Lung (tissue), 12 donors: ENCODE results near the gene HCFC1. TPM values are rescaled to one million over a fixed set of nuclear protein-coding genes. Genes with fewer than 3 reads are reported as not detected.

Experiments
- ATAC-seq: fragments of 200-7000 bp; cut with Tn5 transposase; one replicate; pipeline ENCODE4 v1.9.1; 2020; ENCODE audit warnings: moderate number of reproducible peaks; ENCODE audit not compliant: insufficient read depth, low FRiP score
- DNase-seq, 3 donors: peaks; one replicate each; pipeline ENCODE4 v3.0.0-alpha.2; 2013 to 2017
- H3K27ac ChIP-seq, 2 donors: one replicate each; pipeline ENCODE4 v1.5.1; 2013; ENCODE audit warnings: mild to moderate bottlenecking in 2 of 2, moderate library complexity in 2 of 2, control low read depth in 1 of 2, inconsistent platforms in 1 of 2, low read depth in 1 of 2, low read length in 1 of 2
- H3K27me3 ChIP-seq, 3 donors: one replicate each; pipeline ENCODE4 v1.5.1; 2013; ENCODE audit warnings: low read length in 2 of 3; ENCODE audit not compliant: control insufficient read depth in 3 of 3, insufficient read depth in 3 of 3
- H3K36me3 ChIP-seq, 4 donors: one replicate each; pipeline ENCODE4 v1.5.1; 2013; ENCODE audit warnings: low read length in 4 of 4, mild to moderate bottlenecking in 1 of 4, moderate library complexity in 1 of 4; ENCODE audit not compliant: control insufficient read depth in 4 of 4, insufficient read depth in 4 of 4
- H3K4me1 ChIP-seq, 5 donors: one replicate each; pipeline ENCODE4 v1.5.1; 2013; ENCODE audit warnings: low read length in 5 of 5, mild to moderate bottlenecking in 2 of 5, moderate library complexity in 1 of 5; ENCODE audit not compliant: control insufficient read depth in 5 of 5, insufficient read depth in 5 of 5
- H3K4me3 ChIP-seq: one replicate; pipeline ENCODE4 v1.5.1; 2013; ENCODE audit warnings: mild to moderate bottlenecking, control low read depth, moderate library complexity
- H3K9ac ChIP-seq, 2 donors: one replicate each; pipeline ENCODE4 v1.5.1; 2013; ENCODE audit warnings: low read length in 2 of 2, control low read depth in 1 of 2; ENCODE audit not compliant: insufficient read depth in 1 of 2
- H3K9me3 ChIP-seq, 4 donors: one replicate each; pipeline ENCODE4 v1.5.1; 2013; ENCODE audit warnings: low read length in 3 of 4, mild to moderate bottlenecking in 1 of 4, moderate library complexity in 1 of 4; ENCODE audit not compliant: control insufficient read depth in 4 of 4, insufficient read depth in 3 of 4
- CTCF ChIP-seq: IDR thresholded peaks from 2 replicates; pipeline ENCODE4 v1.5.1; 2012; ENCODE audit warnings: mild to moderate bottlenecking; ENCODE audit errors: control extremely low read depth, extremely low read depth
- WGBS, 2 donors: extraction: QIAGEN DNeasy Blood & Tissue Kit; methylation state at CpG; one replicate each; pipeline ENCODE4 v1.1.7; 2013; 5-methylcytosine and 5-hydroxymethylcytosine counted together
- polyA plus RNA-seq, 2 donors: library from polyadenylated mRNA; stranded (reverse); fragments of 200-250 nt; gene quantifications; one replicate each; pipeline ENCODE4 v1.2.1, GENCODE V29; 2013
- total RNA-seq, 2 donors: library from RNA; depleted of rRNA in 1 of 2; stranded (reverse); fragments of >200 nt in 1 of 2; gene quantifications; one replicate each; pipeline ENCODE4 v1.2.1, GENCODE V29; 2014 to 2021
- donor health status: control.
- donor health status: control.
- donor health status: Bipolar disorder and iron deficiency.
- donor health status: healthy.
- donor health status: DM: yes; HTN: yes; CAD: no.

HCFC1 gene
- total and polyA plus RNA-seq, 4 donors = 10.7 to 59.4 (median 24.1) TPM

GRCh38 chrX:153944140-153944799 lies 27.3 kb downstream of the HCFC1 start, which contains the start of gene RENBP:
Gene RENBP, minus strand, starts transcription at chrX:153944643. Its CDS starts 33 bp downstream, at chrX:153944610.
- ATAC-seq = no peak
- TF ChIP-seq CTCF = no peak
- peak within 1 kb of the TSS; percentile 44 for H3K4me3 ChIP-seq

GRCh38 chrX:153941336-153942252 lies 30.0 kb downstream of the HCFC1 start:
- Histone ChIP-seq H3K36me3 (peaks cover 0 to 7% (median 0%) of the 10 kb centered on the region in 4 donors), H3K27ac (no peak overlapping the region), H3K4me1 (peaks cover 0 to 4% (median 0%) of the 10 kb centered on the region in 5 donors), H3K27me3 (no peaks in the 10 kb centered on the region), H3K9ac (no peak overlapping the region), H3K9me3 (peaks cover 0 to 3% (median 0%) of the 10 kb centered on the region in 4 donors), H3K4me3 (no peak overlapping the region)
- no peak for TF ChIP-seq CTCF
- 14 to 38% methylated on average over 15 to 23 of the region's 23 CpGs for WGBS, 2 donors
- DNase-seq (no peak), ATAC-seq (no peak)

More at GRCh38 chrX:153944140-153944799, 27.3 kb downstream of the HCFC1 start, which contains the start of gene RENBP:
- H3K9me3 ChIP-seq = no peaks in the 10 kb centered on the region
- 27 to 33% methylated on average over 15 to 31 of the region's 31 CpGs for WGBS, 2 donors
- H3K9ac ChIP-seq = no peak within 1 kb of the TSS
- no peaks in the 10 kb centered on the region for H3K27me3 ChIP-seq
- H3K4me1 ChIP-seq = peaks cover 0 to 6% (median 3%) of the 10 kb centered on the region in 5 donors
- no peak for DNase-seq
- H3K27ac ChIP-seq = peak within 1 kb of the TSS; percentile 43 to 49
- peaks cover 0 to 10% (median 2%) of the 10 kb centered on the region in 4 donors for H3K36me3 ChIP-seq

DNA sequence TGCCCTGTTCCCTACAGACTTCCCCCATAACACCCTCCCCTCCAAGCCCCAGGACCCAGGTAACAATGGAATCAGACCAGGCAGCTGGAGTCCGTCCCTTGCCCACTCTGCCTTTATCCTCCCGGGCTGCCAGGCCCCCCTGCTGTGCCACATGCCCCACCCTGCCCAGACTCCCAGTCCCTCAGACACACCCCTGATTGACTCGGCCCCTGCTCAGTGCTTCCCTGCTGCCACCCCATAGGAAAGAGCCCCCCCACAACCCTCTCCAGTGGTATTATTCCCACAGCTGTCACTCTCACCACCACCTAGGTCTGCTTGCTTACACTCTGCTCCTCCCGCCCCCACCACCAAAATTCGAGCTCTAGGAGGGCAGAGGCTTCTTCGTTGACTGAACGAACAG lies 32.0 kb downstream of the HCFC1 start:
- DNase-seq = no peak
- peaks cover 0 to 7% (median 0%) of the 10 kb centered on the region in 4 donors for H3K36me3 ChIP-seq
- H3K27me3 ChIP-seq = no peaks in the 10 kb centered on the region
- H3K4me1 ChIP-seq = peaks cover 0 to 4% (median 0%) of the 10 kb centered on the region in 5 donors
- H3K9me3 ChIP-seq = peaks cover 0 to 3% (median 0%) of the 10 kb centered on the region in 4 donors
- H3K4me3 ChIP-seq = no peak overlapping the region
- no peak for ATAC-seq
- no peak overlapping the region for H3K9ac ChIP-seq
- WGBS, 2 donors = 63 to 71% methylated on average over 7 of the region's 7 CpGs
- no peak overlapping the region for H3K27ac ChIP-seq
- TF ChIP-seq CTCF = no peak
